Measurements from ENCODE around the gene RFX2. TPM values are rescaled to one million over a fixed set of nuclear protein-coding genes. Genes with fewer than 3 reads are reported as not detected.

Gene RFX2
- total and polyA plus RNA-seq, 4 donors = 0.67 to 5.1 (median 2.8) TPM

DNA sequence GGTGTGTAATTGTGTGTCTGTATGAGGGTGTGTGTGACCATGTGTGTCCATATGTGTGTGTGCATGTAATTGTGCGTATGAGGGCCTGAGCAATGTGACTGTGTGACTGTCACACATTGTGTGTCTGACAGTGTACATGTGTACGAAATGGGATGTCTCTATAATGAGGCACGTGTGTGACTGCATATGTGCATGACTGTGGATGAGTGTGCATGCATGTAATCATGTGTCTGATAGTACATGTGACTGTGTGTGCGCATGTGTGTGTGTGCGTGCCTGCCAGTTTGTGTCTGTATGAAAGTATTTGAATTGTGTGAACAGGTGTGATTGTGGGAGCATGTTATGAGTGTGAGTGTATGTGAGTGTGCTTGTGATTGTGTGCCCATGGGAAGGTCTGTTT is 22.9 kb upstream of the RFX2 start:
- Histone ChIP-seq H3K4me3 (ENCODE audit: low read depth in 1 of 3, low read length in 3 of 3) (no peak overlapping the region), H3K27ac (ENCODE audit: low read depth in 1 of 2, low read length in 2 of 2) (no peak overlapping the region), H3K27me3 (ENCODE audit: control insufficient read depth in 4 of 4, insufficient read depth in 4 of 4, low read length in 3 of 4) (no peaks in the 10 kb centered on the region), H3K4me1 (ENCODE audit: control insufficient read depth in 4 of 4, insufficient read depth in 4 of 4, low read length in 3 of 4) (no peaks in the 10 kb centered on the region), H3K36me3 (ENCODE audit: control insufficient read depth in 4 of 4, insufficient read depth in 3 of 4, low read depth in 1 of 4, low read length in 3 of 4) (no peaks in the 10 kb centered on the region), H3K9me3 (ENCODE audit: control insufficient read depth in 4 of 4, low read length in 3 of 4) (no peaks in the 10 kb centered on the region), H3K9ac (ENCODE audit: low read depth in 1 of 2, low read length in 2 of 2) (no peak overlapping the region)
- TF ChIP-seq FOXA2 (IDR thresholded peaks at IDR 0.05) (no peak), FOXA1 (IDR thresholded peaks at IDR 0.05) (no peak)
- 92% methylated on average over 5 of the region's 5 CpGs for WGBS
- no peak for DNase-seq (ENCODE audit: low spot score)

DNA sequence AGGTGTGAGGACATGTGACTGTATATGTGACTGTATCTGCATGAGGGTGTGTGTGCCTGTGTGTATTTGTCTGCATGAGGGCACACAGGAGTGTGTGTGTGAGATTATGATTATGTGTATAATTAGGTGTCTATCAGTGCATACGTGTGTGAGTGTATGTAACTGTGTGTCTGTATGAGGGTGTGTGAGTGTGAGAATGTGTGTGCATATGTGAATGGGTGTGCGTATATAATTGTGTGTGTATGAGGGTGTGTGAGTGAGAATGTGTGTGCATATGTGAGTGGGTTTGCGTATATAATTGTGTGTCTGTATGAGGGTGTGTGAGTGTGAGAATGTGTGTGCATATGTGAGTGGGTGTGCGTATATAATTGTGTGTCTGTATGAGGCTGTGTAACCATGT is 22.2 kb upstream of the RFX2 start:
- TF ChIP-seq EGR1 (IDR thresholded peaks at IDR 0.05; ENCODE audit: low read depth in 2 of 2) (no peak), HNF4A (conservative IDR thresholded peaks at IDR 0.05) (no peak), NR2F2 (IDR thresholded peaks at IDR 0.05) (no peak), GABPA (IDR thresholded peaks at IDR 0.05 in 1 of 2, conservative IDR thresholded peaks at IDR 0.05 in 1 of 2) (no peak), JUND (IDR thresholded peaks at IDR 0.05) (no peak), HNF4G (IDR thresholded peaks at IDR 0.05) (no peak), RAD21 (IDR thresholded peaks at IDR 0.05) (no peak), TAF1 (conservative IDR thresholded peaks at IDR 0.05) (no peak), FOXA2 (IDR thresholded peaks at IDR 0.05) (no peak), FOXA1 (IDR thresholded peaks at IDR 0.05) (no peak)
- H3K27ac ChIP-seq (ENCODE audit: low read depth in 1 of 2, low read length in 2 of 2) = no peak overlapping the region
- H3K4me1 ChIP-seq (ENCODE audit: control insufficient read depth in 4 of 4, insufficient read depth in 4 of 4, low read length in 3 of 4) = no peaks in the 10 kb centered on the region
- no peaks in the 10 kb centered on the region for H3K36me3 ChIP-seq (ENCODE audit: control insufficient read depth in 4 of 4, insufficient read depth in 3 of 4, low read depth in 1 of 4, low read length in 3 of 4)
- H3K9me3 ChIP-seq (ENCODE audit: control insufficient read depth in 4 of 4, low read length in 3 of 4) = no peaks in the 10 kb centered on the region
- no peaks in the 10 kb centered on the region for H3K27me3 ChIP-seq (ENCODE audit: control insufficient read depth in 4 of 4, insufficient read depth in 4 of 4, low read length in 3 of 4)
- H3K9ac ChIP-seq (ENCODE audit: low read depth in 1 of 2, low read length in 2 of 2) = no peak overlapping the region
- no peak for DNase-seq (ENCODE audit: low spot score)
- H3K4me3 ChIP-seq (ENCODE audit: low read depth in 1 of 3, low read length in 3 of 3) = no peak overlapping the region
- 94% methylated on average over 4 of the region's 4 CpGs for whole genome bisulfite sequencing

DNA sequence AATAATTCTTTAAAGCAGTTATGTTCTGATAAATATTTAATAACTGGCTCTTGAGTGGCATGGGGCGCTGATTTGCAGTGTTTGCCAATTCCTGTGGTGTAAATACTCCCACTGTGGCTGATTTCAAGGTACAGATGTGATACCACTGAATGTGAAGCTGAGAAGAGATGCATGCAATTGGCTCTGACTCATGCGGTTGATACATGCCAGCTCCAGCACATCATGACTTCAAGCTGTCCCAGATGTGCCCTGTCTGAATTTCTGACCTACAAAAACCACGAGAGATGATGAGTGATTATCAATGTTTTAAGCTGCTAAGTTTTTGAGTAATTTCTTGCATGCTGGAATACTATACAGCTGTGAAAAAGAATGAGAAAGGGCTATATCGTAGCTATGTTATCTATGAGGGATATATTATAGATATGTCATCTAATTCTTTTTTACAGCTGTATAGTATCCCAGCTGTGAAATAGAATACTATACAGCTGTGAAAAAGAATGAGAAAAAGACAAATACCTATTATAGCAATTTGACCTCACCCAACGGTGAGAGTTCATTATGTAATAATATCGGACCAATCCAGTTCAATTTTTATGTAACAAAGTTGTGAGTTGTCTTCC is 17.5 kb upstream of the RFX2 start:
- no peaks in the 10 kb centered on the region for H3K4me1 ChIP-seq (ENCODE audit: control insufficient read depth in 4 of 4, insufficient read depth in 4 of 4, low read length in 3 of 4)
- 72% methylated on average over 6 of the region's 6 CpGs for WGBS
- H3K9me3 ChIP-seq (ENCODE audit: control insufficient read depth in 4 of 4, low read length in 3 of 4) = no peaks in the 10 kb centered on the region
- H3K27ac ChIP-seq (ENCODE audit: low read depth in 1 of 2, low read length in 2 of 2) = no peak overlapping the region
- DNase-seq (ENCODE audit: low spot score) = no peak
- TF ChIP-seq NR2F2 (IDR thresholded peaks at IDR 0.05) (no peak), JUND (IDR thresholded peaks at IDR 0.05) (no peak), GABPA (IDR thresholded peaks at IDR 0.05 in 1 of 2, conservative IDR thresholded peaks at IDR 0.05 in 1 of 2) (no peak), RAD21 (IDR thresholded peaks at IDR 0.05) (no peak), RXRA (IDR thresholded peaks at IDR 0.05) (no peak), YY1 (IDR thresholded peaks at IDR 0.05) (no peak), FOXA1 (IDR thresholded peaks at IDR 0.05) (no peak), HNF4G (IDR thresholded peaks at IDR 0.05) (no peak), HNF4A (conservative IDR thresholded peaks at IDR 0.05) (no peak), SP1 (IDR thresholded peaks at IDR 0.05) (no peak), EGR1 (IDR thresholded peaks at IDR 0.05; ENCODE audit: low read depth in 2 of 2) (no peak)
- TF ChIP-seq, protein P1, sequence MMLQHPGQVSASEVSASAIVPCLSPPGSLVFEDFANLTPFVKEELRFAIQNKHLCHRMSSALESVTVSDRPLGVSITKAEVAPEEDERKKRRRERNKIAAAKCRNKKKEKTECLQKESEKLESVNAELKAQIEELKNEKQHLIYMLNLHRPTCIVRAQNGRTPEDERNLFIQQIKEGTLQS (IDR thresholded peaks at IDR 0.05) = no peak
- TF ChIP-seq, protein P2, sequence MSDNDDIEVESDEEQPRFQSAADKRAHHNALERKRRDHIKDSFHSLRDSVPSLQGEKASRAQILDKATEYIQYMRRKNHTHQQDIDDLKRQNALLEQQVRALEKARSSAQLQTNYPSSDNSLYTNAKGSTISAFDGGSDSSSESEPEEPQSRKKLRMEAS (IDR thresholded peaks at IDR 0.05) = no peak
- TF ChIP-seq, protein P3, sequence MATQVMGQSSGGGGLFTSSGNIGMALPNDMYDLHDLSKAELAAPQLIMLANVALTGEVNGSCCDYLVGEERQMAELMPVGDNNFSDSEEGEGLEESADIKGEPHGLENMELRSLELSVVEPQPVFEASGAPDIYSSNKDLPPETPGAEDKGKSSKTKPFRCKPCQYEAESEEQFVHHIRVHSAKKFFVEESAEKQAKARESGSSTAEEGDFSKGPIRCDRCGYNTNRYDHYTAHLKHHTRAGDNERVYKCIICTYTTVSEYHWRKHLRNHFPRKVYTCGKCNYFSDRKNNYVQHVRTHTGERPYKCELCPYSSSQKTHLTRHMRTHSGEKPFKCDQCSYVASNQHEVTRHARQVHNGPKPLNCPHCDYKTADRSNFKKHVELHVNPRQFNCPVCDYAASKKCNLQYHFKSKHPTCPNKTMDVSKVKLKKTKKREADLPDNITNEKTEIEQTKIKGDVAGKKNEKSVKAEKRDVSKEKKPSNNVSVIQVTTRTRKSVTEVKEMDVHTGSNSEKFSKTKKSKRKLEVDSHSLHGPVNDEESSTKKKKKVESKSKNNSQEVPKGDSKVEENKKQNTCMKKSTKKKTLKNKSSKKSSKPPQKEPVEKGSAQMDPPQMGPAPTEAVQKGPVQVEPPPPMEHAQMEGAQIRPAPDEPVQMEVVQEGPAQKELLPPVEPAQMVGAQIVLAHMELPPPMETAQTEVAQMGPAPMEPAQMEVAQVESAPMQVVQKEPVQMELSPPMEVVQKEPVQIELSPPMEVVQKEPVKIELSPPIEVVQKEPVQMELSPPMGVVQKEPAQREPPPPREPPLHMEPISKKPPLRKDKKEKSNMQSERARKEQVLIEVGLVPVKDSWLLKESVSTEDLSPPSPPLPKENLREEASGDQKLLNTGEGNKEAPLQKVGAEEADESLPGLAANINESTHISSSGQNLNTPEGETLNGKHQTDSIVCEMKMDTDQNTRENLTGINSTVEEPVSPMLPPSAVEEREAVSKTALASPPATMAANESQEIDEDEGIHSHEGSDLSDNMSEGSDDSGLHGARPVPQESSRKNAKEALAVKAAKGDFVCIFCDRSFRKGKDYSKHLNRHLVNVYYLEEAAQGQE (IDR thresholded peaks at IDR 0.05) = no peak
- H3K36me3 ChIP-seq (ENCODE audit: control insufficient read depth in 4 of 4, insufficient read depth in 3 of 4, low read depth in 1 of 4, low read length in 3 of 4) = no peaks in the 10 kb centered on the region
- no peaks in the 10 kb centered on the region for H3K27me3 ChIP-seq (ENCODE audit: control insufficient read depth in 4 of 4, insufficient read depth in 4 of 4, low read length in 3 of 4)
- H3K4me3 ChIP-seq (ENCODE audit: low read depth in 1 of 3, low read length in 3 of 3) = no peak overlapping the region
- no peak overlapping the region for H3K9ac ChIP-seq (ENCODE audit: low read depth in 1 of 2, low read length in 2 of 2)
